Thyroid gland (tissue), 4 donors: Measurements from ENCODE around the gene KRTAP10-5.

ENCODE experiments used
- CTCF ChIP-seq, 6 experiments: fragments of 200-600 bp in 3 of 6; fragments of 450-650 bp in 3 of 6; sonication (generic) in 3 of 6; IDR thresholded peaks; one replicate each; pipeline ENCODE4 v1.5.1; 2016 to 2019; ENCODE audit warnings: antibody characterized with exemption in 6 of 6, mild to moderate bottlenecking in 2 of 6, inconsistent platforms in 1 of 6, moderate library complexity in 1 of 6
- POLR2A ChIP-seq, 2 donors: fragments of 450-650 bp; IDR thresholded peaks; one replicate each; pipeline ENCODE4 v1.6.1; 2017; ENCODE audit warnings: antibody characterized with exemption in 2 of 2, mild to moderate bottlenecking in 2 of 2, moderate library complexity in 1 of 2

GRCh38 chr21:44574457-44575306 is 5.7 kb downstream of the KRTAP10-5 start:
- TF ChIP-seq CTCF (IDR thresholded peaks at IDR 0.05), result no peak
- no peak for TF ChIP-seq POLR2A (IDR thresholded peaks at IDR 0.05)
